Right lobe of liver (tissue), 4 donors: Measurements from ENCODE around the gene MB21D2.

Experiments used
- POLR2A ChIP-seq: fragments of 450-650 bp; IDR thresholded peaks from one replicate; pipeline ENCODE4 v1.6.1; 2017; ENCODE audit warnings: antibody characterized with exemption, mild to moderate bottlenecking
- TF ChIP-seq, protein P1 (sequence below), 4 donors: fragments of 200-600 bp in 3 of 4; fragments of 450-650 bp in 1 of 4; IDR thresholded peaks; one replicate each; pipeline versions ENCODE4 v1.5.1 to v1.8.0; 2016 to 2022; ENCODE audit warnings: antibody characterized with exemption in 4 of 4, mild to moderate bottlenecking in 2 of 4
- donor health status: DM: no; HTN: no; CAD: no.
- donor health status: DM: no; HTN: no; CAD: no.
- donor health status: DM: no; HTN: yes; CAD: no.

GRCh38 chr3:192919901-192920300, 2.2 kb upstream of the MB21D2 start:
- TF ChIP-seq, protein P1, sequence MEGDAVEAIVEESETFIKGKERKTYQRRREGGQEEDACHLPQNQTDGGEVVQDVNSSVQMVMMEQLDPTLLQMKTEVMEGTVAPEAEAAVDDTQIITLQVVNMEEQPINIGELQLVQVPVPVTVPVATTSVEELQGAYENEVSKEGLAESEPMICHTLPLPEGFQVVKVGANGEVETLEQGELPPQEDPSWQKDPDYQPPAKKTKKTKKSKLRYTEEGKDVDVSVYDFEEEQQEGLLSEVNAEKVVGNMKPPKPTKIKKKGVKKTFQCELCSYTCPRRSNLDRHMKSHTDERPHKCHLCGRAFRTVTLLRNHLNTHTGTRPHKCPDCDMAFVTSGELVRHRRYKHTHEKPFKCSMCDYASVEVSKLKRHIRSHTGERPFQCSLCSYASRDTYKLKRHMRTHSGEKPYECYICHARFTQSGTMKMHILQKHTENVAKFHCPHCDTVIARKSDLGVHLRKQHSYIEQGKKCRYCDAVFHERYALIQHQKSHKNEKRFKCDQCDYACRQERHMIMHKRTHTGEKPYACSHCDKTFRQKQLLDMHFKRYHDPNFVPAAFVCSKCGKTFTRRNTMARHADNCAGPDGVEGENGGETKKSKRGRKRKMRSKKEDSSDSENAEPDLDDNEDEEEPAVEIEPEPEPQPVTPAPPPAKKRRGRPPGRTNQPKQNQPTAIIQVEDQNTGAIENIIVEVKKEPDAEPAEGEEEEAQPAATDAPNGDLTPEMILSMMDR (IDR thresholded peaks at IDR 0.05) = no peak
- TF ChIP-seq POLR2A = no peak
